GM12864 (cell line): ENCODE measurements around the gene USP7.
"Not testable (repeated sequence)": the region's sequence is repeated elsewhere in the genome, so short reads cannot be mapped to it uniquely, and the experiment has no call there.

Experiments used
- DNase-seq: peaks from one replicate; pipeline ENCODE4 v3.0.0-alpha.2; 2011; ENCODE audit warnings: low read depth
- H3K4me3 ChIP-seq: 2 replicates; pipeline ENCODE4 v1.5.1; 2011; ENCODE audit warnings: mild to moderate bottlenecking, low read depth, low read length, control low read depth
- TF ChIP-seq, protein P1 (sequence below): IDR thresholded peaks from 2 replicates; pipeline ENCODE4 v1.5.1; 2011; ENCODE audit warnings: low read depth, mild to moderate bottlenecking, moderate library complexity, low read length, control low read depth, inconsistent platforms; ENCODE audit errors: missing control alignments

The USP7 gene

GRCh38 chr16:8996891-8997290 is 33.2 kb upstream of the USP7 start:
- H3K4me3 ChIP-seq = no peak overlapping the region
- no peak for DNase-seq
- TF ChIP-seq, protein P1, sequence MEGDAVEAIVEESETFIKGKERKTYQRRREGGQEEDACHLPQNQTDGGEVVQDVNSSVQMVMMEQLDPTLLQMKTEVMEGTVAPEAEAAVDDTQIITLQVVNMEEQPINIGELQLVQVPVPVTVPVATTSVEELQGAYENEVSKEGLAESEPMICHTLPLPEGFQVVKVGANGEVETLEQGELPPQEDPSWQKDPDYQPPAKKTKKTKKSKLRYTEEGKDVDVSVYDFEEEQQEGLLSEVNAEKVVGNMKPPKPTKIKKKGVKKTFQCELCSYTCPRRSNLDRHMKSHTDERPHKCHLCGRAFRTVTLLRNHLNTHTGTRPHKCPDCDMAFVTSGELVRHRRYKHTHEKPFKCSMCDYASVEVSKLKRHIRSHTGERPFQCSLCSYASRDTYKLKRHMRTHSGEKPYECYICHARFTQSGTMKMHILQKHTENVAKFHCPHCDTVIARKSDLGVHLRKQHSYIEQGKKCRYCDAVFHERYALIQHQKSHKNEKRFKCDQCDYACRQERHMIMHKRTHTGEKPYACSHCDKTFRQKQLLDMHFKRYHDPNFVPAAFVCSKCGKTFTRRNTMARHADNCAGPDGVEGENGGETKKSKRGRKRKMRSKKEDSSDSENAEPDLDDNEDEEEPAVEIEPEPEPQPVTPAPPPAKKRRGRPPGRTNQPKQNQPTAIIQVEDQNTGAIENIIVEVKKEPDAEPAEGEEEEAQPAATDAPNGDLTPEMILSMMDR = no peak

GRCh38 chr16:8990445-8990844 is 26.7 kb upstream of the USP7 start:
- no peak overlapping the region for H3K4me3 ChIP-seq
- TF ChIP-seq, protein P1 = no peak
- no peak for DNase-seq

DNA sequence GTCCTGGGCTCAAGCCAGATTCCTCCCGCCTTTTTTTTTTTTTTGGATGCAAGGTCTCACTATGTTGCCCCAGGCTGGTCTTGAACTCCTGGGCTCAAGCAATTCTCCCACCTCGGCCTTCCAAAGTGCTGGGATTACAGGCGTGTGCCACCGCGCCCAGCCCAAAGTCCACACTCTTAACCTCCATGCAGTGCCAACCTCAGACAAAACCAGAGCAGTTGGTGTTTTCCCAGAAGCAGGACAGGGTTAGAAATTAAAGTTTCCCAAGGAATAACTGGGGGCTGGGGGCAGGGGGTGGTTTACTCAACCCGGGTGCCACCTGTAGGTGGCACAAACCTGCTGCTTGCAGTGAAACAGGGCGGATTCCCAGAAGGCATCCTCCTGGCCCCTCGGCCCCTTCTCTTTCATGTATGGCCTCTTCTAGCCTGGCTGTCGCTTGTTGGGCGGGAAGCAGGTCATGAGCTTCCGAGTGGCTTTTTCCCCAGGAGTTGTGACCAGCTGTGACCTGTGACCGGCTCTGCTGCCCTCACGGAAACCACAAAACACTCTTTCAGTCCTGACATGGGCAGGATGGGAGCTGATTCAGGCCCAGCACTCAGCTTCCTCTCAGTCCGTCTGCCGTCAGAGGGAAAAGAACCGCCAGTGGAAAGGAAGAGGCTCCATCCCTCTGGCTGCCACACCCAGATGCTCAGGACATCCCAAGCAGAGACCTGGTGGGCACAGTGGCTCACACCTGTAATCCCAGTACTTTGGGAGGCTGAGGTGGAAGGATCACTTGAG is 25.6 kb upstream of the USP7 start:
- H3K4me3 ChIP-seq = no peak overlapping the region
- DNase-seq = no peak
- TF ChIP-seq, protein P1 = no peak

GRCh38 chr16:8986818-8987191 is 23.1 kb upstream of the USP7 start:
- DNase-seq = no peak
- TF ChIP-seq, protein P1 = no peak

DNA sequence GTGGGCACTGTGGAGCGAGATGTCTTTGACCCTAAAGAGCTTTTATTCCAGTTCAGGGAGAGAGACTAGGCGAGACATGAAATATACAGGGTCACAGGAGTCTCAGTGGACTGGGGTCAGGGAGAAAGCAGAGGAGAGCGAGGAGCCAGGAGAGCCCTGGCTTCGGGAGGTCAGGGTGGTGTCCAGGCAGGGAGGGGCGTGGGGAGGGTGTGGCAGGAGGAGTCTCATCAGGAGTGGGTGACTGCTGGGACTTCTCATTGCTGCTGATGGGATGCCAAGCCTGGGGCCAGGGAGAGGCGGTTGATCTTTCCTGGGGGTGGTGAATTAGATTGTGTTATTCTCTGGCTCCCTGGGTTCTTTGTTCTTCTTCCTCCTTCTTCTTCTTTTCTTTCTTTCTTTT is 22.4 kb upstream of the USP7 start:
- H3K4me3 ChIP-seq = no peak overlapping the region
- TF ChIP-seq, protein P1 = no peak
- DNase-seq = no peak

More at GRCh38 chr16:8986818-8987191, 23.1 kb upstream of the USP7 start:
- H3K4me3 ChIP-seq = no peak overlapping the region

- TF ChIP-seq, protein P1 = no peak
Observed at GRCh38 chr16:8982816-8983215, 19.1 kb upstream of the USP7 start.

DNA sequence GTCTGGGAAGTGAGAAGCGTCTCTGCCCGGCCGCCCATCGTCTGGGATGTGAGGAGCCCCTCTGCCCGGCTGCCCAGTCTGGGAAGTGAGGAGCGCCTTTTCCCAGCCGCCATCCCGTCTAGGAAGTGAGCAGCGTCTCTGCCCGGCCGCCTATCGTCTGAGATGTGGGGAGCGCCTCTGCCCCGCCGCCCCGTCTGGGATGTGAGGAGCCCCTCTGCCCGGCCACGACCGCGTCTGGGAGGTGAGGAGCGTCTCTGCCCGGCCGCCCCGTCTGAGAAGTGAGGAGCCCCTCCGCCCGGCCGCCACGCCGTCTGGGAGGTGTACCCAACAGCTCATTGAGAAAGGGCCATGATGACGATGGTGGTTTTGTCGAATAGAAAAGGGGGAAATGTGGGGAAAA is 18.2 kb upstream of the USP7 start:
- H3K4me3 ChIP-seq, DNase-seq: not testable (repeated sequence)

More at GRCh38 chr16:8982816-8983215, 19.1 kb upstream of the USP7 start:
- no peak overlapping the region for H3K4me3 ChIP-seq
- DNase-seq = no peak

DNA sequence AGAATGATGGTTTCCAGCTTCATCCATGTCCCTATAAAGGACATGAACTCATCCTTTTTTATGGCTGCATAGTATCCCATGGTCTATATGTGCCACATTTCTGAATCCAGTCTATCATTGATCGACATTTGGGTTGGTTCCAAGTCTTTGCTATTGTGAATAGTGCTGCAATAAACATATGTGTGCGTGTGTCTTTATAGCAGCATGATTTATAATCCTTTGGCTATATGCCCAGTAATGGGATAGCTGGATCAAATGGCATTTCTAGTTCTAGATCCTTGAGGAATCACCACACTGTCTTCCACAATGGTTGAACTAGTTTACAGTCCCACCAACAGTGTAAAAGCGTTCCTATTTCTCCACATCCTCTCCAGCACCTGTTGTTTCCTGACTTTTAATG is 12.5 kb upstream of the USP7 start:
- H3K4me3 ChIP-seq, DNase-seq: not testable (repeated sequence)
